ENCODE results near the gene RBM39.
A peak's percentile ranks its signal among the peaks of the same experiment; 100 is the strongest.
"Not testable (repeated sequence)": the region's sequence is repeated elsewhere in the genome, so short reads cannot be mapped to it uniquely, and the experiment has no call there.

Gene RBM39

GRCh38 chr20:35741892-35742740 lies at the start of gene RBM39:
RBM39 (minus strand) TSS chr20:35742260; CDS start chr20:35740874, 1,386 bp downstream.
- Mint-ChIP-seq H3K9me3 (no peaks in the 10 kb centered on the region), H3K36me3 (peaks cover 42% of the 10 kb centered on the region), H3K4me3 (peak within 1 kb of the TSS; percentile 86), H3K4me1 (peaks cover 45% of the 10 kb centered on the region), H3K27ac (peak within 1 kb of the TSS; percentile 98), H3K27me3 (no peaks in the 10 kb centered on the region)
- CTCF ChIA-PET = interaction anchor here (0.9 to 2.4 kb wide), 4 partner anchors 27 to 212 kb away, joined by 3 to 21 read pairs (median 6); partner anchors contain the start of gene SCAND1
- peak; percentile 100 for DNase-seq

GRCh38 chr20:35791821-35792220 lies 49.8 kb upstream of the RBM39 start:
- Mint-ChIP-seq H3K27ac (no peak overlapping the region), H3K4me1 (peaks cover 14% of the 10 kb centered on the region), H3K27me3 (no peaks in the 10 kb centered on the region), H3K4me3 (no peak overlapping the region), H3K9me3 (no peaks in the 10 kb centered on the region), H3K36me3 (peaks cover 4% of the 10 kb centered on the region)
- CTCF ChIA-PET = no interaction called here
- DNase-seq = no peak

- Mint-ChIP-seq H3K9me3 (no peaks in the 10 kb centered on the region), H3K4me1 (peaks cover 8% of the 10 kb centered on the region), H3K36me3 (peaks cover 3% of the 10 kb centered on the region), H3K27me3 (no peaks in the 10 kb centered on the region), H3K27ac (no peak overlapping the region), H3K4me3 (no peak overlapping the region)
- CTCF ChIA-PET = no interaction called here
- DNase-seq = no peak
These were observed 49.0 kb upstream of the RBM39 start for GRCh38 chr20:35791097-35791496.

DNA sequence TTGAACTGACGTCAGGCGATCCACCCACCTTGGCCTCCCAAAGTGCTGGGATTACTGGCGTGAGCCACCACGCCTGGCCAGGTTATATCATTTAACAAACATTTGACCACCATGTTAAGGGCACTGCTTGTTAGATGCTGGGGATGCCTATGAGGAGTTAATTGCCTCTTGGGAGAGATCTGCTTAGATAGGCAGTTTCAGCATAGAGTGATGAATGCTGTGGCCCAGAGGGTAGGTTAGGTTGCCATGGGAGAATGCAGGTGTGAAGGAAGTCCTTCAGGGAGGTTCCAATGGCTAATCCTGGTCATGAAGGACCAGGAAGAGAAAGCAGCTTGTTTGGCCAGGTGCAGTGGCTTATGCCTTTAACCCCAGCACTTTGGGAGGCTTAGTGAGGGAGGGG lies 46.7 kb upstream of the RBM39 start:
- H3K27ac Mint-ChIP-seq = no peak overlapping the region
- H3K9me3 Mint-ChIP-seq = no peaks in the 10 kb centered on the region
- DNase-seq = no peak
- H3K36me3 Mint-ChIP-seq = peaks cover 3% of the 10 kb centered on the region
- no peak overlapping the region for H3K4me3 Mint-ChIP-seq
- CTCF ChIA-PET = no interaction called here
- H3K27me3 Mint-ChIP-seq = no peaks in the 10 kb centered on the region
- peaks cover 3% of the 10 kb centered on the region for H3K4me1 Mint-ChIP-seq

GRCh38 chr20:35785541-35785940 lies 43.5 kb upstream of the RBM39 start:
- peaks cover 12% of the 10 kb centered on the region for H3K36me3 Mint-ChIP-seq

GRCh38 chr20:35783811-35784210 lies 41.8 kb upstream of the RBM39 start:
- H3K4me3 Mint-ChIP-seq, CTCF ChIA-PET, H3K27me3 Mint-ChIP-seq, H3K9me3 Mint-ChIP-seq, H3K27ac Mint-ChIP-seq, DNase-seq, H3K4me1 Mint-ChIP-seq: not testable (repeated sequence)
- peaks cover 18% of the 10 kb centered on the region for H3K36me3 Mint-ChIP-seq

More at GRCh38 chr20:35785541-35785940, 43.5 kb upstream of the RBM39 start:
- CTCF ChIA-PET = interaction anchor here (1.5 kb wide), 1 partner anchor 8 kb away, joined by 3 read pairs; no protein-coding TSS in a partner anchor
- not testable (repeated sequence) for H3K27me3 Mint-ChIP-seq, DNase-seq, H3K27ac Mint-ChIP-seq, H3K4me3 Mint-ChIP-seq, H3K9me3 Mint-ChIP-seq, H3K4me1 Mint-ChIP-seq

GRCh38 chr20:35776513-35777101 lies 34.5 kb upstream of the RBM39 start:
- H3K36me3 Mint-ChIP-seq = peaks cover 41% of the 10 kb centered on the region
- CTCF ChIA-PET = interaction anchor here (0.6 to 0.9 kb wide), 2 partner anchors 10 to 24 kb away, joined by 3 read pairs; no protein-coding TSS in a partner anchor
- H3K9me3 Mint-ChIP-seq = peaks cover 2% of the 10 kb centered on the region
- H3K27ac Mint-ChIP-seq = peak overlapping the region; percentile 61
- H3K4me3 Mint-ChIP-seq = no peak overlapping the region
- DNase-seq = no peak
- H3K4me1 Mint-ChIP-seq = peaks cover 44% of the 10 kb centered on the region
- H3K27me3 Mint-ChIP-seq = no peaks in the 10 kb centered on the region

DNA sequence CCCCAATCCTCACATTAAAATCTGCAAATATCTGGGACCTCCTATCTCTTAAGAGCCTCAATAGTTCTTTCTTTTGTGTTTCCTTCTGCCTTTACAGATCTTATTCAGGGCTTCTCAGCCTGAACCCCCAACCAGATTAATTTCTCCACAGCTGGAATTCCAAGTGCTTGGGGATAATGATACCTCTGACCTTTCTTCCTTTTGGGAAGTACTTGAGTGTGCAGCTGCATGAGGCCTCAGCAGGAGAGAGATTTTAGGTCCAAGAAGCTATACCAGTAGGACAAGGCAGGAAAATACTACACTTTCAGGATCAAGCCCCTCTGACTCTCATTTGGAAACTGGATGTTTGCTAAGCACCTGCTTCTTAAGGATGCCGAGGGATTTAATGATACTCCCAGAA lies 32.3 kb upstream of the RBM39 start:
- no peaks in the 10 kb centered on the region for H3K27me3 Mint-ChIP-seq

DNA sequence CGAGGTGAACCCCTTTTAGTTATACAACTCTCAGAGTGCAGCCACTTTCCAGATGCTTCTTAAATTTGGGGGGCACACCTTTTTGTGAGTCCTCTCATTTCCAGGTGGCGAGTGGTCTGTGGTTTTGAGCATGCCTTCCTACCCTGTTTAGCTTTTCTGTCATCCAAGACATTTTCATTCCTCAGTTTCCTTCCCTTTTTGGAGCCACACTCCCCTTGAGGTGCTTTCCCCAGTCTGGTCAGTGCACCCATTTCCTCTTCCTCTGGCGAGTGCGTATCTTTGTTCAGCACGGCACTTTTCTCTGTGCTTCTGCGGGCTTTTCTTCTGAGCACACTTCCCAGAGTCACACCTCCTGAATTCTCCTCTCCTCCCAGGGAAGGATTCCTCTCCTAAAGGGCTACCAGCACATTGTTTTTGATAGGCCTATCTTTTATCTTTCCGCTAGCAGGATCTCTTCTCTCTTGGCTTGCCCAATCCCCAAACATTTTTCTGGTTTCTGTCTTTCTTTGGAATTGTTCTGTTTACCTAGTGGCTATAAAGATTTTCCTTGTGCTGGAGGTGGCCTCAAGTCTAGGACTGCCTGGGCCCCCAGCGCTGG lies 31.2 kb upstream of the RBM39 start:
- Mint-ChIP-seq H3K36me3 (peaks cover 34% of the 10 kb centered on the region), H3K9me3 (peaks cover 7% of the 10 kb centered on the region), H3K27ac (peak overlapping the region; percentile 89), H3K4me3 (peak overlapping the region; percentile 80), H3K27me3 (no peaks in the 10 kb centered on the region), H3K4me1 (peaks cover 69% of the 10 kb centered on the region)
- CTCF ChIA-PET = interaction anchor here (0.8 to 1.5 kb wide), 2 partner anchors 29 to 34 kb away, joined by 4 to 5 read pairs; no protein-coding TSS in a partner anchor
- DNase-seq = peak; percentile 56

More for the DNA sequence above, 32.3 kb upstream of the RBM39 start:
- CTCF ChIA-PET = no interaction called here
- Mint-ChIP-seq H3K27ac (peak overlapping the region; percentile 29), H3K4me3 (peak overlapping the region; percentile 80), H3K9me3 (peaks cover 7% of the 10 kb centered on the region), H3K36me3 (peaks cover 39% of the 10 kb centered on the region), H3K4me1 (peaks cover 60% of the 10 kb centered on the region)
- no peak for DNase-seq

DNA sequence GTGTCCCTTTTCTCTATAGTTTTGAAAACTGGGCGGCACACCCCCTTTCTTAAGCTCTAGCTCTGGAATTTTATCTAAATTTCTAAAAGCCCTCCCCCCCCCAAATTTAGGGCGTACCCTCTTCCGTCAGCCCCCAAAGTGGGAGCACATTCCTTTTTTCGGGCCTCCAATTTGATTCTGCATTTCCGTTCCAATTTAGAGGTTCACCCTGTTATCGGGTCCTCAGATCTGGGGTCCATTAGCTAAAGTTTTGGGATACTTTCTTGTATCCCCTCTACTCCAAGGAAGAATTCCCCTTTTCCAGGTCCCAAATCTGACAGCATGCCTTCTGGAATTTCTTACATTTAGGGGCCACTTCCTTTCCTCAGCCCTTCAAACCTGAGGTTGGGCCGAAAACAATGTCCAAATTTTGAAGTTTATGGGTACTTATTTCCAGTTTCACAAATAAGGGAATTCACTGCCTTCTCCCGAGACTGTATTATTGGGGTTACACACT lies 30.6 kb upstream of the RBM39 start:
- peaks cover 7% of the 10 kb centered on the region for H3K9me3 Mint-ChIP-seq
- H3K4me3 Mint-ChIP-seq = peak overlapping the region; percentile 80
- CTCF ChIA-PET = interaction anchor here (0.8 to 1.5 kb wide), 2 partner anchors 28 to 33 kb away, joined by 4 to 5 read pairs; no protein-coding TSS in a partner anchor
- DNase-seq = no peak
- H3K4me1 Mint-ChIP-seq = peaks cover 75% of the 10 kb centered on the region
- peak overlapping the region; percentile 89 for H3K27ac Mint-ChIP-seq
- peaks cover 36% of the 10 kb centered on the region for H3K36me3 Mint-ChIP-seq
- no peaks in the 10 kb centered on the region for H3K27me3 Mint-ChIP-seq

DNA sequence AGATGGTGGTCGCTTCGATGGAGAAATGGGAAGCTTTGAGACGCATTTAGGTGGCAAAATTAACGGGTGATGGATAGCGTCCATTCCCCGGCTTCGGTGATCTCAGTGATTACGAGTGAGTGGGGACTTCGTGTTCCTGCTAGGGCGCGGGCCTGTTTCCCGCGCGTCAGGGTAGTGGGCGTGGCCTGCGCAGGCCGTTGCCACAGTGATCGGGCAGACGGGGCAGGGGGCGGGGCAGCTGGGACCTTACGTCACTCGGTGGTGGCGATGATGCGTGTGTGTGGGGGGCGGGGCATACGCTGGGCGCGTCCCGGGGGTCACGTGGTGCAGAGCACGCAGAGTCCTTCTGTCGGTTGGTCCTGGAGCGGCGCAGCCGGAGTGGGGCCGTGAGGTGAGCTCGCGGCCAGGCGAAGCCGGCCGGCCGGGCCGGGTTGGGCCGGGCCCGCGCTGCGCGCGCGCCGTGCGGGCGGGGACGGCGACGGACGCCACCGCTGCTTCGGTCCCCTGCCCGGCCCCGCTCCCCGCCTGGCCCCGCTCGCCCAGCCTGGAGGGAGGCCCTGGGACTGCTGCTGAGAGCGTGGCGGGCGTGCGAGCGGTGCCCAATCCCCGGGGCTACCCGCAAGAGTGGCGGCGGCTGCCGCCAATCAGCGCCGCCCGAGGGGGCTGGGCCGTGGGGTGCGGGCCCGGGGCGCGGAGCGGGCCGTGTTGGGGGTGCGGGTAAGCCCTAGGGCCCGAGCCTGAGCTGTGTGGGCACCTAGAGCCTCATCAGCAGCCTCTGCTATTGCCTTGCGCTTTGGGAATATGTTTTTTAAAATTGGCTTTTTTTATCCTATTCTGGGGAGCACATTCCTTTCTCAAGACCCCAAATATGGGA lies 29.9 kb upstream of the RBM39 start, which contains the start of gene PHF20:
Gene PHF20, plus strand, starts transcription at position 327 of the 874 bp plus-strand sequence. CDS start 29,508 bp downstream, outside the sequence.
- Mint-ChIP-seq H3K36me3 (peaks cover 35% of the 10 kb centered on the region), H3K27me3 (no peaks in the 10 kb centered on the region), H3K4me1 (peaks cover 74% of the 10 kb centered on the region), H3K4me3 (peak within 1 kb of the TSS; percentile 80), H3K9me3 (peaks cover 7% of the 10 kb centered on the region), H3K27ac (peak within 1 kb of the TSS; percentile 89)
- CTCF ChIA-PET = interaction anchor here (1.2 to 1.8 kb wide), 4 partner anchors 27 to 32 kb away, joined by 3 to 6 read pairs (median 5); partner anchors contain the start of gene RBM39
- peak; percentile 100 for DNase-seq

GRCh38 chr20:35771367-35771688 lies 29.3 kb upstream of the RBM39 start:
- H3K27me3 Mint-ChIP-seq = no peaks in the 10 kb centered on the region
- H3K4me3 Mint-ChIP-seq = peak overlapping the region; percentile 69
- H3K4me1 Mint-ChIP-seq = peaks cover 72% of the 10 kb centered on the region
- H3K9me3 Mint-ChIP-seq = peaks cover 7% of the 10 kb centered on the region
- CTCF ChIA-PET = interaction anchor here (1.2 to 1.8 kb wide), 3 partner anchors 27 to 29 kb away, joined by 3 to 6 read pairs (median 5); partner anchors contain the start of gene RBM39
- peaks cover 29% of the 10 kb centered on the region for H3K36me3 Mint-ChIP-seq
- peak overlapping the region; percentile 89 for H3K27ac Mint-ChIP-seq
- DNase-seq = no peak

Measured in activated naive CD4-positive, alpha-beta T cell treated with anti-CD3 and anti-CD28 coated beads, Interleukin-2, amount 10 ng/mL, durations not matched to agents 7 days and 5 days (primary cell).